HepG2 (cell line): Measurements from ENCODE around the gene ZP2.

Experiments
- ELF3 ChIP-seq: IDR thresholded peaks from 2 replicates; pipeline ENCODE4 v1.6.1; 2016; ENCODE audit warnings: missing genetic modification reagents, missing compliant biosample characterization
- SMAD1 ChIP-seq: sonication (generic); formaldehyde crosslinking; IDR thresholded peaks from 2 replicates; pipeline ENCODE4 v1.4.0; 2020; ENCODE audit warnings: missing genetic modification reagents, low read depth, mild to moderate bottlenecking, borderline replicate concordance
- SP1 ChIP-seq, 2 experiments: fragments of 450-650 bp in 1 of 2; sonication (generic) in 1 of 2; formaldehyde crosslinking in 1 of 2; IDR thresholded peaks; 2 replicates each; pipeline versions ENCODE4 v1.4.0 to v1.6.1; 2016 to 2020; ENCODE audit warnings: missing genetic modification reagents in 1 of 2
- TAF15 ChIP-seq: fragments of 200-400 bp; formaldehyde crosslinking; IDR thresholded peaks from one replicate; pipeline ENCODE4 v1.6.1; 2018; ENCODE audit warnings: mild to moderate bottlenecking, low read depth, low read length; ENCODE audit not compliant: poor library complexity, severe bottlenecking
- ZNF570 ChIP-seq: sonication (generic); formaldehyde crosslinking; IDR thresholded peaks from 2 replicates; pipeline ENCODE4 v1.4.0; 2020; ENCODE audit warnings: mild to moderate bottlenecking, missing genetic modification reagents, borderline replicate concordance

- TF ChIP-seq TAF15: no peak
- no peak for TF ChIP-seq ZNF570 (CRISPR knock-in tag)
- no peak for TF ChIP-seq SP1 (IDR thresholded peaks at IDR 0.05)
- TF ChIP-seq SP1 (CRISPR knock-in tag; IDR thresholded peaks at IDR 0.05): no peak
- TF ChIP-seq ELF3 (CRISPR knock-in tag): no peak
- no peak for TF ChIP-seq SMAD1 (CRISPR knock-in tag)
Observed at GRCh38 chr16:21185659-21186325, 25.6 kb downstream of the ZP2 start.
